MM.1S (cell line): Measurements from ENCODE around the gene PCNX1.

Source experiments
- DNase-seq: peaks from one replicate; pipeline ENCODE4 v3.0.0-alpha.2; 2015
- H2AFZ ChIP-seq: fragments of 300-600 bp; sonication (generic); 2 replicates; pipeline ENCODE4 v1.6.0; 2016; ENCODE audit warnings: antibody characterized with exemption, low read length
- H3F3A ChIP-seq: fragments of 300-600 bp; sonication (generic); 2 replicates; pipeline ENCODE4 v1.6.1; 2016; ENCODE audit warnings: mild to moderate bottlenecking, antibody characterized with exemption, low read length, moderate library complexity, mixed read lengths; ENCODE audit not compliant: insufficient read depth
- H3K27ac ChIP-seq: fragments of 300-600 bp; sonication (generic); 2 replicates; pipeline ENCODE4 v1.5.1; 2016; ENCODE audit warnings: mild to moderate bottlenecking, low read length
- H3K27me3 ChIP-seq: fragments of 300-600 bp; sonication (generic); replicated peaks from 2 replicates; pipeline ENCODE4 v1.6.0; 2016; ENCODE audit warnings: low read length; ENCODE audit not compliant: insufficient read depth
- H3K36me3 ChIP-seq: fragments of 300-600 bp; sonication (generic); replicated peaks from 2 replicates; pipeline ENCODE4 v1.6.1; 2016; ENCODE audit warnings: mild to moderate bottlenecking, low read length, mixed read lengths; ENCODE audit not compliant: insufficient read depth
- H3K4me1 ChIP-seq: fragments of 300-600 bp; sonication (generic); 2 replicates; pipeline ENCODE4 v1.6.1; 2016; ENCODE audit warnings: low read length, mixed read lengths
- H3K4me2 ChIP-seq: fragments of 300-600 bp; sonication (generic); 2 replicates; pipeline ENCODE4 v1.6.0; 2016; ENCODE audit warnings: low read depth, low read length
- H3K4me3 ChIP-seq: fragments of 300-600 bp; sonication (generic); 2 replicates; pipeline ENCODE4 v1.5.1; 2016; ENCODE audit warnings: low read length, mixed read lengths
- H3K79me2 ChIP-seq: fragments of 300-600 bp; sonication (generic); 2 replicates; pipeline ENCODE4 v1.6.1; 2016; ENCODE audit warnings: mixed run types, low read length, mixed read lengths
- H3K9ac ChIP-seq: fragments of 300-600 bp; sonication (generic); 2 replicates; pipeline ENCODE4 v1.6.1; 2016; ENCODE audit warnings: low read length, mixed read lengths
- H3K9me2 ChIP-seq: fragments of 300-600 bp; sonication (generic); replicated peaks from 2 replicates; pipeline ENCODE4 v1.6.1; 2016; ENCODE audit warnings: mild to moderate bottlenecking, low read length, mixed read lengths; ENCODE audit not compliant: insufficient read depth
- H3K9me3 ChIP-seq: fragments of 300-600 bp; sonication (generic); replicated peaks from 2 replicates; pipeline ENCODE4 v1.6.1; 2016; ENCODE audit warnings: mild to moderate bottlenecking, low read length, mixed read lengths; ENCODE audit not compliant: insufficient read depth
- H4K20me1 ChIP-seq: fragments of 300-600 bp; sonication (generic); 2 replicates; pipeline ENCODE4 v1.6.1; 2016; ENCODE audit warnings: mild to moderate bottlenecking, low read length, moderate library complexity, mixed read lengths; ENCODE audit not compliant: insufficient read depth
- CTCF ChIP-seq: fragments of 300-600 bp; sonication (generic); IDR thresholded peaks from 2 replicates; pipeline ENCODE4 v1.5.1; 2016; ENCODE audit warnings: antibody characterized with exemption, low read length, mixed read lengths
- EZH2 ChIP-seq: fragments of 300-600 bp; sonication (generic); optimal IDR thresholded peaks from 2 replicates; pipeline ENCODE3; 2017; ENCODE audit warnings: low read depth, mild to moderate bottlenecking, antibody characterized with exemption, low read length, mixed read lengths
- EZH2phosphoT487 ChIP-seq: fragments of 300-600 bp; sonication (generic); IDR thresholded peaks from 2 replicates; pipeline ENCODE4 v1.6.1; 2018; ENCODE audit warnings: antibody characterized with exemption, low read length

PCNX1 gene

GRCh38 chr14:70952485-70952884 lies 45.2 kb downstream of the PCNX1 start:
- H3K4me3 ChIP-seq = no peak overlapping the region
- no peaks in the 10 kb centered on the region for H3K9me2 ChIP-seq
- peaks cover 29% of the 10 kb centered on the region for H3K79me2 ChIP-seq
- no peak overlapping the region for H2AFZ ChIP-seq
- H3K27ac ChIP-seq = no peak overlapping the region
- H3K9me3 ChIP-seq = no peaks in the 10 kb centered on the region
- H3K36me3 ChIP-seq = no peaks in the 10 kb centered on the region
- no peak for TF ChIP-seq CTCF
- no peak for TF ChIP-seq EZH2phosphoT487
- TF ChIP-seq EZH2 = no peak
- DNase-seq = no peak
- peak overlapping the region; percentile 39; the same call in 1 of the 2 replicates for H3K4me2 ChIP-seq
- H3F3A ChIP-seq = peaks cover 9% of the 10 kb centered on the region; the same call in 1 of the 2 replicates
- no peak overlapping the region for H3K9ac ChIP-seq
- H4K20me1 ChIP-seq = no peaks in the 10 kb centered on the region
- no peaks in the 10 kb centered on the region for H3K27me3 ChIP-seq
- H3K4me1 ChIP-seq = 0 out of 2 replicates have a peak, but pooled peaks cover 5% of the 10 kb centered on the region

DNA sequence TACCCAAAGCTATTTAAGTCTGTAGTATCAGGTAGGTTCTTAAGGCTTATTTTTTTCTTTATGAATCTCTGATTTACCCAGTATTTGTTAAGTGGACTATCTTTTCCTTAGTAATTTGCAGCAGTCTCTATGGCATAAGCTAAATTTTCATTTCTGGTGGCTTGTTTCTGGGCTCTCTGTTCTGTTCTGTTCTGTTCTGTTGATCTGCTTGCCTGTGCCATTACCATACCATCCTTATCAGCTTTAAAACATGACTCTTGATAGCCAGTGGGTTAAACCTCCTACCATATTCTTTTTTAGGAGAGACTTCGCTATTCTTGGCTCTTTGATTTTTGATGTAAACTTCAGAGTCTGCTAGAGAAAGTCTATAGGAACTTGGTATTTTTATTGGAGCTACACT lies 46.8 kb downstream of the PCNX1 start:
- Histone ChIP-seq H3K79me2 (peaks cover 34% of the 10 kb centered on the region), H3K27ac (peak overlapping the region; percentile 45; the same call in 1 of the 2 replicates), H2AFZ (no peak overlapping the region), H3K4me1 (0 out of 2 replicates have a peak, but pooled peaks cover 5% of the 10 kb centered on the region), H3K27me3 (no peaks in the 10 kb centered on the region), H3K36me3 (no peaks in the 10 kb centered on the region), H3K9ac (peak overlapping the region; percentile 4; the same call in 1 of the 2 replicates), H3K4me2 (peak overlapping the region; percentile 56), H3K9me3 (no peaks in the 10 kb centered on the region), H3F3A (peaks cover 9% of the 10 kb centered on the region; the same call in 1 of the 2 replicates), H3K9me2 (no peaks in the 10 kb centered on the region), H3K4me3 (0 out of 2 replicates have a peak overlapping the region, but pooled peaks have one; percentile 14), H4K20me1 (no peaks in the 10 kb centered on the region)
- TF ChIP-seq CTCF = no peak
- TF ChIP-seq EZH2 = no peak
- TF ChIP-seq EZH2phosphoT487 = no peak
- no peak for DNase-seq

DNA sequence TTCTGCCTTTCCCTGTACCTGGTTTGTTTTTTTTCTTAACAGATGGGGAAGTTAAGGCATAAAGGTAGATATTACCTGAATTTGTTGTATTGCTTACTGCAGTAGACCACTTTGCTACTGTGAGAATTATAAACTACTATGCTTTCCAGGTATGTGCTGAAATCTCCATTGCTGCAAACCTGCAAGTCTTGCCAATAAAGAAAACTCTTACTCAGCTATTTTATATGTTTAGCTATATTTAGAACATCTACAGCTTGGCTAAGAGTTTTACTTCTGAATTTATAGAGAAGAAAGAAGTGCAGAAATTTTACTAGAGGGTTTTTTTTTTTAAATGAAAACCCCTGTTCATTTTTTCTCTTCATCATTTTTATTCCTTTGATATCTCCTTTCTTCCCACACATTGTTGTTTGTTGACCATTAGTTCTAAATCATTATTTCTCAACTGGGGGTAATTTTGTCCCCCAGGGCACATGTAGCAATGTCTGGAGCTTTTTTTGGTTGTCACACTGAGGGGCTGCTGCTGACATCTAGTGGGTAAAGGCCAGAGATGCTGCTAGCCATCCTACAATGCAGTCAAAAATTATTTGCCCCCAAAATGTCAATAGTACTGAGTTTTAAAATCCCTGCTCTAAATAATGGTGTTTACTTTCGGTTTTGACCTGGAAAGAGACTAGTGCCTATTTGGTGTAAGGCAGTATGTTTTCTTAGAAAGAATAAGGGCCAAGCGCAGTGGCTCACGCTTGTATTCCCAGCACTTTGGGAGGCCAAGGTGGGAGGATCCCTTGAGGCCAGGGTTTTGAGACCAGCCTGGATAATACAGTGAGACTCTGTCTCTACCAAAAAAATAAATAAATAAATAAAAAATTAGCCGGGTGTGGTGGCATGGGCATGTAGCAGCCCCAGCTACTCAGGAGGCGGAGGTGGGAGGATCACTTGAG lies 48.6 kb downstream of the PCNX1 start:
- Histone ChIP-seq H3K4me2 (peak overlapping the region; percentile 56), H3F3A (peaks cover 9% of the 10 kb centered on the region; the same call in 1 of the 2 replicates)

More for the DNA sequence above, 48.6 kb downstream of the PCNX1 start:
- Histone ChIP-seq H3K36me3 (no peaks in the 10 kb centered on the region), H3K79me2 (peaks cover 34% of the 10 kb centered on the region), H2AFZ (no peak overlapping the region), H3K9ac (peak overlapping the region; percentile 10; the same call in 1 of the 2 replicates), H3K27me3 (no peaks in the 10 kb centered on the region), H3K27ac (peak overlapping the region; percentile 34; the same call in 1 of the 2 replicates), H4K20me1 (no peaks in the 10 kb centered on the region), H3K9me3 (no peaks in the 10 kb centered on the region), H3K9me2 (no peaks in the 10 kb centered on the region), H3K4me3 (peak overlapping the region; percentile 25; the same call in 1 of the 2 replicates), H3K4me1 (0 out of 2 replicates have a peak, but pooled peaks cover 5% of the 10 kb centered on the region)
- peak; percentile 39 for DNase-seq
- peak; percentile 48 for TF ChIP-seq CTCF
- no peak for TF ChIP-seq EZH2phosphoT487
